Posterior vena cava (tissue), 2 donors: Measurements from ENCODE around the gene ATOH8. TPM values are rescaled to one million over a fixed set of nuclear protein-coding genes. Genes with fewer than 3 reads are reported as not detected.

Experiments used
- DNase-seq: peaks from one replicate; pipeline ENCODE4 v3.0.0-alpha.2; 2020; ENCODE audit warnings: low spot score
- intact Hi-C, 2 donors: fragments of 100-400 bp; cut with DNase I; formaldehyde crosslinking; loops; one replicate each; pipeline versions ENCODE4 v1.14.1 to v1.14.2; 2022 to 2023
- total RNA-seq, 2 donors: library from RNA; stranded (reverse); fragmentation: NEBNext Ultra II Directional; extraction: Animal tissue kit (Norgen Biotek cat#: 25700); gene quantifications; one replicate each; pipeline ENCODE4 v1.2.1, GENCODE V29; 2021
- donor health status: DM: yes; HTN: yes; CAD: no.
- donor health status: DM: yes; HTN: yes; CAD: no.

ATOH8 gene
- total RNA-seq, 2 donors from 2014 or later = 16.6 to 17.5 TPM

- peak; percentile 81 for DNase-seq
- intact Hi-C loops = no loop called here
These were observed 38.1 kb downstream of the ATOH8 start for GRCh38 chr2:85791704-85792565.

DNA sequence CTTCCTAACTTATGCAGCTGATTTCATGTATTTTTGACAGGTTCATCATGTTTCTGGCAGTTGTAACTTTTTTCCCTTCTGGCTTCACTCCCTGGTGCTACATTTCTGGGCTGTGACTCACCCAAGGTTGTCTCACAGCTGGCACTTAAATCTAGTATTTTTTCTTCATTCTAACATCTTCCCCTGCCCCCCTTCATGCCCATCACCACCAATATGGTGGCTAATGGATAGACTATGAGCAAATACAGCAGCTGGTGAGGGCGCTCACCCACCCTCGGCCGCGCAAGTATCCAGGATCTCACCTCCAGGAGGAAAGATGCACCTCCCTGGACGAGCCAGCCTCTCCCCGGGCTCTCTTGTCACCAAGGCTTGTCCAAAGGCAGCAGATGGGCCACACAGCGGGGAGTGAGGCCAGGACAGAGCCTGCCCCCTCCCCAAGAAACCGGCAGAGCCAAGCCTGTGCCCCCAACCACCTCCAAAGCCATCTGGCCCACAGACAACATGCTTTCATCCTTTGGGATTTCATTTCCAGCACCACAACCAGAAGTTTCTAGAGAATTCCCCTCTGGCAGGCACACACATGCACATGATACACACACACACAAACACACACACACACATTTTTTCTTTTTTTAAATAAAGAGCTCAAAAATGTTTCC is 39.1 kb downstream of the ATOH8 start:
- DNase-seq = no peak
- intact Hi-C loops = no loop called here

- DNase-seq = no peak
- intact Hi-C loops = no loop called here
These were observed 39.8 kb downstream of the ATOH8 start for GRCh38 chr2:85793584-85793983.

GRCh38 chr2:85794038-85794441 is 40.2 kb downstream of the ATOH8 start:
- intact Hi-C loops = no loop called here
- no peak for DNase-seq

DNA sequence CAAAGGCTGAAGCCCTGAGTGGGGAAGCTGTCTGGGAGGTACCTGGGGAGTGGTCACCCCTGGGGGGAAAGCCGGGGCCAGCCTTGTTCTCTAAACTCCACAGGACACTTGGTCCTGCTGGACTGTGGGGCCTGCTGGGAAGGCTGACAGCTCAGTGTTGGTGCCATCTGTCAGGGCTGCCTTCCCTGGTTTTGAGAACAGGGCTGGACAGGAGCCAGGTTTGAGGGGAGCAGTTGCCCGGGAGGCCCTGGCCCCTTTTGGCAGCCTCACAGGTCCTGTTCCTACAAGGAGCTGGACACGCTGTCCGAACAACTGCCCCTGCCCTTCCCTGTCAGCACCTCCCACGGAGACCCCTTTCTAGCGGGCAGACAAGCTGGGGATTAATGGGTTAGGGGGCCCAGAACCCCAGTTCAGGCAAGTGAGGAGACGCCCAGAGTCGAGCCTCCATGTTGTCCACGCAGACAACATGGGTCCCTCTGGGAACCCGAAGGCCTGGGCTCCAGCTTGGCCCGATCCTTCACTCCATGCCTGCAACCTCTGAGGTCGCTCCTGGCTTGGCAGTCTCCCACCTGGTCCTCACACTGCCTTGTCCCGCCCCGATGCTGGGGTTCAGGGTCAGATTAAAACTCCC is 40.8 kb downstream of the ATOH8 start:
- no peak for DNase-seq

DNA sequence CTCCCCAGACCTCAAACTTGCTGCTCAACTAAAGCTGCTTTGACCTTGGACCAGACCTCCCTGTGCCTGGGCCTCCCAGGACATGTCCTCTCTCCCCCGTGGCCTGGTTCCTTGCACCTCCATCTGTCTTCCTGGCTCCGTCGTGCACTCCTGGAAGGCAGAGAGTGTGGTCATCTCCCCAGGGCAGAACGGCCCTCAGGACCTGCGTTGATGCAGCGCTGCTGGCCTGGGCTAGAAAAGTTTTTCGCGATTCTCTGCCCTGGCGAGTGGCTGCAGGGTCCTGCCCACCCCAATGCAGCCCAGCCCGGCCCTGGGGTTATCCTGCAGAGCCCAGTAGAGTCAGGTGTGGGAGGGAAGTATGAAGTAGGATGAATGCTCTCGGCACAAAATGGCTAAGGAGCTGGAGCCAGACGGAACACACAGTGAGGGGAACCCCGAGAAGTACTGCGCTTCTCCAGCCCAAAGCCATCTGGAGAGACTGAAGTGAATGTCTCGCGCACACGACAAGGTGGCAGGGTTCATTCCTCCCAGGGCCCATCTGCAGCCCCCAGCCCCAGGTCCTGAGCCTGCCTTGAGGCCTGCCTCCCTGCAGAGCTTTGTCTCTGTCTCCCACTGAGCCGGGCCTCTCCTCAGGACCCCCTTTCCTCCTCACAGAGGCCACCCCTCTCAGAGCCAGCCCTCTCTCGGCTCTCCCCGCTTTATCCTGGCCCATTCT is 41.7 kb downstream of the ATOH8 start:
- DNase-seq = no peak
- intact Hi-C loops = loop anchor here (5.0 kb wide), 3 partner anchors 43 to 63 kb away; partner anchors contain the start of gene ATOH8 (in 1 of the 2)

More for the DNA sequence above, 40.8 kb downstream of the ATOH8 start:
- intact Hi-C loops = loop anchor here (5.0 kb wide), 3 partner anchors 42 to 62 kb away; partner anchors contain the start of gene ATOH8 (in 1 of the 2)

DNA sequence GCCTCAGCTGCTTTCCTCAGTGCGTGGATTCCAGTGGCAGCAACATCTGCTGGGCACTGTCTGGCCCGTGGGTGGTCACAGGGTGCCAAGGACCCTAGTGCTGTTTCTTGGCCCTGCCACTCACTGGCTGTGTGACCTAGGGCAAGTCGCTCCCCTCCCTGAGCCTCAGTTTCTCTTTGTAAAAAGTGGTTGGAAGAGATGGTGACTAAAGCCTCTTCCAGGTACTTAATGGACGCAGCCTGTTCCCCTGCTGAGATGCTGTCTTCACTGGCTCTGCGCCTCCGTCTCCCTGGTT is 42.2 kb downstream of the ATOH8 start:
- intact Hi-C loops = loop anchor here (5.0 kb wide), 3 partner anchors 44 to 64 kb away; partner anchors contain the start of gene ATOH8 (in 1 of the 2)
- DNase-seq = no peak

DNA sequence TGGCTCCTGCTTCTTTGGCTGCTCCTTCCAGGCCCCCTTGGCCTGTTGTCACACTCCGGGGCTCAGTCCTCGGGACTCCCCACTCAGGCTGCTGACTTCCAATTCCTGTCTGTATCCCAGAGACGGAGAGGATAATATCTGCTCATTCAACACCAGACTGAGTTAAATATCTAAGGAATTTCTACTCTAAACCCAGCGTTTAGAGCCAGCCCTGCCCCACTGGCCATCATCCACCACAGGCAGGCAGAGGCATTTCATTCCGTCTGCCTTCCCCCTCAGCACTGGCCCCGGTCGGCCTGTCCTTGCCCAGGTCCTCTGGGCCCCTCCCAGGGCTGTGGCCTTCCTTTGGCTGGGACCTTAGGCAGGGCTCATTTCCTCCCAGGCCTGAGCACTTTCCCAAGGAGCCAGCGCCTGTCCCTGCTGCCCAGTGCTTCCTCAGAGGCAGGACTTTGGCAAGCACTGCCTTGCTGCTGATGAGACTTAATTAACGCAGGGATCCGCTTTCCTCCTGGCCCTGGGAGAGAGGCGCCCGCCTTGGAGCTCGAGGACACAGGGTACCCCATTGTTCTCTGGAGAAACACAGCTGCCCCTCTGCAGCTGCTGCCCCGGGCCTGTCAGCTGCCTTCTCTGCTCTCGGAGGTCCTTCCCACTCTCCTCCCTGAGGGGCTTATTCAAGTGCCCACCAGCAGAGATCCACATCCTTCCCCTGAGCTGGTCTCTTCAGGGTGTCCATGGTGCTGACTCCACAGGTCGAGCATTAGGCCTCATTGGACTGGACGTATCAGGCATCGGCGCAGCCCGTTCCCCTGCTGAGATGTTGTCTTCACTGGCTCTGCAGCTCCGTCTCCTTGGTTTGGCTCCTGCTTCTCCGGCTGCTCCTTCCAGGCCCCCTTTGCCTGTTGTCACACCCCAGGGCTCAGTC is 42.8 kb downstream of the ATOH8 start:
- intact Hi-C loops = loop anchor here (5.0 kb wide), 3 partner anchors 44 to 64 kb away; partner anchors contain the start of gene ATOH8 (in 1 of the 2)

GRCh38 chr2:85797263-85797660 is 43.5 kb downstream of the ATOH8 start:
- no peak for DNase-seq
- intact Hi-C loops = loop anchor here (5.0 kb wide), 3 partner anchors 45 to 65 kb away; partner anchors contain the start of gene ATOH8 (in 1 of the 2)

More for the DNA sequence above, 42.8 kb downstream of the ATOH8 start:
- DNase-seq = no peak

GRCh38 chr2:85797921-85798320 is 44.1 kb downstream of the ATOH8 start:
- no peak for DNase-seq
- intact Hi-C loops = loop anchor here (5.0 kb wide), 3 partner anchors 46 to 66 kb away; partner anchors contain the start of gene ATOH8 (in 1 of the 2)

DNA sequence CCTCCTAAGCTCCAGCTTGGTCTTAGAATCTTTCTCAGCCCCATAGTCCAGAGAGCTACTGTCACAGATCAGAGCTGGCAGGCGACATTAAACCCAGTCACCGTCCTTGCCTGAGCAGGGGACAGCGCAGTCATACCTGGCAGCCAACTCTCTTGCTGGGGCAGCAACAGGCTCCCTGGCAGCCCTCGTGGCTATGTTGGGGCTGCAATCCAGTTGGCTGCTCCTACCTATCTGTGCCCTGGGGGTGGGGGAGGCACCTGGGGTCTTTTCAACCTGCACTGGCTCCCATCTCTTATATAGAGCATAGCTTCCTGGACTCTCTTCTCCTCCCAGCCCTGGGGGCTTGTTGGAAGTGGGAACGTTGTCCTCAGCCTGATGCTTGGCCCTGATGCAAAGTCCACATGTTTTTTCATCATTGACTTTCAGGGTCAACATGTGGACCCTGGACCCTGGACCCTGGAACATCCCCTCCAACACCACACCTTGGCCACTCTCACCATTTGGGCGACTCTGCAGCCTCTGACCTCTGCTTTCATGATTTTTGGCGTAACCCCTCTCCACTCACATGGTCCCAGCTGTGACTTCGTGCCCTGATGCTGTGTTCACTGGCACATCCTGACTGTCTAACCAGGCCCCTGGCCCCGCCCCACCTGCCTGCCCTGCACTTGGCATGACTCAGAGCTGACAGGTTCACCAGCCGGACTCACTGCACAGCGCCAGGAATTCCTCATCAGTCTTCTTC is 45.6 kb downstream of the ATOH8 start:
- DNase-seq = no peak
- intact Hi-C loops = loop anchor here (5.0 kb wide), 3 partner anchors 47 to 67 kb away; partner anchors contain the start of gene ATOH8 (in 1 of the 2)

DNA sequence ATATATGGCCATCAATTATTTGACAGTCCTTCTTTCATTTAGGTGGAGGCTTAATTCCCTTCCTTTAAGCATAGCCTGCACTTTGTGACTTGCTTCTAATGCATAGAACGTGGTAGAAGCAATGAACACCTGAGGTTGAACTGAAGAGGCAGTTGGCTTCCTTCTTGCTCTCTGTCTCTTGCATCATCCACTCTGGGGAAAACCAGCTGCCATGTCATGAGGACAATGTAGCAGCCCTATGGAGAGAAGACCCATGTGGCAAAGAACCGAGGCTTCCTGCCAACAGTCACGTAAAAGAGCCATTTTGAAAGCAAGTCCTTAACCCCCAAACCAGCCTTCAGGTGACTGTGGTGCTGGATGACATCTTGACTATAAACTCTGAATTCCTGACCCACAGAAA is 46.8 kb downstream of the ATOH8 start:
- intact Hi-C loops = loop anchor here in 1 of 2 donors (10.0 kb wide), 1 partner anchor 166 kb away; no protein-coding TSS in a partner anchor
- DNase-seq = no peak

- DNase-seq = no peak
- intact Hi-C loops = loop anchor here in 1 of 2 donors (10.0 kb wide), 1 partner anchor 167 kb away; no protein-coding TSS in a partner anchor
These were observed 48.1 kb downstream of the ATOH8 start for GRCh38 chr2:85801871-85802270.

- no peak for DNase-seq
- intact Hi-C loops = loop anchor here in 1 of 2 donors (10.0 kb wide), 1 partner anchor 168 kb away; no protein-coding TSS in a partner anchor
These were observed 48.7 kb downstream of the ATOH8 start for GRCh38 chr2:85802354-85803103.

GRCh38 chr2:85803704-85804425 is 50.1 kb downstream of the ATOH8 start:
- no peak for DNase-seq

GRCh38 chr2:85804583-85804982 is 50.8 kb downstream of the ATOH8 start:
- no peak for DNase-seq
- intact Hi-C loops = loop anchor here in 1 of 2 donors (10.0 kb wide), 1 partner anchor 170 kb away; no protein-coding TSS in a partner anchor

More at GRCh38 chr2:85803704-85804425, 50.1 kb downstream of the ATOH8 start:
- intact Hi-C loops = loop anchor here in 1 of 2 donors (10.0 kb wide), 1 partner anchor 169 kb away; no protein-coding TSS in a partner anchor
